ENCODE results near the gene KCNQ2.

GRCh38 chr20:63397155-63397843, 75.2 kb downstream of the KCNQ2 start:
- TF ChIP-seq CTCF (IDR thresholded peaks at IDR 0.05) (no peak), EZH2 (IDR thresholded peaks at IDR 0.05) (no peak), EZH2phosphoT487 (IDR thresholded peaks at IDR 0.05) (no peak)
